HepG2 (cell line): ENCODE measurements around the gene CARMIL1. TPM values are rescaled to one million over a fixed set of nuclear protein-coding genes. Genes with fewer than 3 reads are reported as not detected.
A peak's percentile ranks its signal among the peaks of the same experiment; 100 is the strongest.

ENCODE experiments used
- ATAC-seq: fragments of 200-7000 bp; cut with Tn5 transposase; 3 replicates; pipeline ENCODE4 v1.9.1; 2020; ENCODE audit warnings: mild to moderate bottlenecking, moderate library complexity
- BruUV-seq: library from RNA; stranded (reverse); fragments of 400-500 nt; replicated peaks from 2 replicates; lab custom pipeline; 2021; lab: Mats Ljungman, UMichigan
- CTCF ChIA-PET: fragments of 300-600 bp; formaldehyde crosslinking; extraction: SDS; loops from one replicate; lab custom pipeline; 2021; ENCODE audit warnings: low total read pairs, inconsistent platforms, low intra/inter-chr PET ratio; lab: Yijun Ruan, JAX
- POLR2A ChIA-PET: fragments of 350-600 bp; sonication (Branson Sonifier 250); formaldehyde crosslinking; loops from one replicate; lab custom pipeline; 2020; ENCODE audit warnings: antibody characterized with exemption, inconsistent platforms; lab: Yijun Ruan, JAX
- DNase-seq: peaks from one replicate; pipeline ENCODE4 v3.0.0-alpha.2; 2015; ENCODE audit warnings: low spot score
- FAIRE-seq: peaks from 3 replicates; lab custom pipeline; 2011; peaks lifted over from hg19 to GRCh38; lab: Jason Lieb, UNC
- H2AFZ ChIP-seq: one replicate; pipeline ENCODE4 v1.6.1; 2011; ENCODE audit warnings: low read length, inconsistent platforms
- H3K27ac ChIP-seq: fragments of 300-600 bp; 3 replicates; pipeline ENCODE4 v1.8.0; 2011; ENCODE audit warnings: mixed run types, mild to moderate bottlenecking, mixed read lengths, low read length, inconsistent platforms; ENCODE audit not compliant: insufficient read depth; ENCODE audit errors: extremely low read length
- H3K27me3 ChIP-seq, 2 experiments: fragments of 200-600 bp in 1 of 2; 2 replicates in 1 of 2; 3 replicates in 1 of 2; pipeline versions ENCODE4 v1.6.0 to v1.8.0; 2011; ENCODE audit warnings: low read length in 2 of 2, mild to moderate bottlenecking in 2 of 2, moderate library complexity in 2 of 2, inconsistent platforms in 1 of 2; ENCODE audit not compliant: insufficient read depth in 2 of 2, control insufficient read depth in 1 of 2
- H3K36me3 ChIP-seq, 2 experiments: fragments of 200-600 bp in 1 of 2; replicated peaks in 1 of 2; 2 replicates in 1 of 2; 3 replicates in 1 of 2; pipeline versions ENCODE4 v1.5.1 to v1.8.0; 2011; ENCODE audit warnings: low read length in 2 of 2, inconsistent platforms in 1 of 2; ENCODE audit not compliant: insufficient read depth in 2 of 2, control insufficient read depth in 1 of 2
- H3K4me1 ChIP-seq: 2 replicates; pipeline ENCODE4 v1.5.1; 2012; ENCODE audit warnings: low read length, inconsistent platforms; ENCODE audit not compliant: insufficient read depth
- H3K4me2 ChIP-seq: 2 replicates; pipeline ENCODE4 v1.6.0; 2011; ENCODE audit warnings: low read depth, low read length, inconsistent platforms
- H3K4me3 ChIP-seq, 3 experiments: fragments of 200-600 bp in 1 of 3; sonication (generic), shearing (Covaris generic) in 1 of 3; replicated peaks in 1 of 3; 2 replicates each; pipeline ENCODE4 v1.5.1; 2011 to 2016; ENCODE audit warnings: low read length in 3 of 3, inconsistent platforms in 2 of 3, low read depth in 2 of 3, mild to moderate bottlenecking in 2 of 3, control low read depth in 1 of 3, mixed read lengths in 1 of 3; ENCODE audit not compliant: insufficient read depth in 1 of 3
- H3K79me2 ChIP-seq: one replicate; pipeline ENCODE4 v1.6.1; 2011; ENCODE audit warnings: low read length, inconsistent platforms; ENCODE audit not compliant: insufficient read depth
- H3K9ac ChIP-seq: 2 replicates; pipeline ENCODE4 v1.6.0; 2011; ENCODE audit warnings: mild to moderate bottlenecking, low read depth, low read length, inconsistent platforms; ENCODE audit not compliant: insufficient read depth
- H3K9me3 ChIP-seq: 2 replicates; pipeline ENCODE4 v1.5.1; 2012; ENCODE audit warnings: mild to moderate bottlenecking, low read length
- H4K20me1 ChIP-seq: 2 replicates; pipeline ENCODE4 v1.6.0; 2011; ENCODE audit warnings: inconsistent platforms, mild to moderate bottlenecking, low read length, moderate library complexity; ENCODE audit not compliant: insufficient read depth
- DMAP1 ChIP-seq: IDR thresholded peaks from 2 replicates; pipeline ENCODE4 v1.6.1; 2016
- ELF4 ChIP-seq: sonication (generic); formaldehyde crosslinking; IDR thresholded peaks from 2 replicates; pipeline ENCODE4 v1.5.0; 2020; ENCODE audit warnings: missing genetic modification reagents, mild to moderate bottlenecking, moderate library complexity, borderline replicate concordance
- FOSL2 ChIP-seq: sonication (generic); formaldehyde crosslinking; IDR thresholded peaks from 2 replicates; pipeline ENCODE4 v1.4.0; 2020; ENCODE audit warnings: missing genetic modification reagents
- GLI4 ChIP-seq: sonication (generic); formaldehyde crosslinking; IDR thresholded peaks from 2 replicates; pipeline ENCODE4 v1.5.1; 2020; ENCODE audit warnings: missing genetic modification reagents, mild to moderate bottlenecking, moderate library complexity, borderline replicate concordance
- HMG20B ChIP-seq: conservative IDR thresholded peaks from 2 replicates; pipeline ENCODE4 v1.6.1; 2016; ENCODE audit warnings: missing genetic modification reagents, missing compliant biosample characterization
- ISX ChIP-seq: sonication (generic); formaldehyde crosslinking; conservative IDR thresholded peaks from 2 replicates; pipeline ENCODE4 v1.5.0; 2020; ENCODE audit warnings: missing genetic modification reagents
- NKX3-1 ChIP-seq: sonication (generic); formaldehyde crosslinking; IDR thresholded peaks from 2 replicates; pipeline ENCODE4 v1.5.0; 2020; ENCODE audit warnings: missing genetic modification reagents
- POLR2AphosphoS5 ChIP-seq: IDR thresholded peaks from 2 replicates; pipeline ENCODE4 v1.6.1; 2012; ENCODE audit warnings: low read depth, low read length
- RBM39 ChIP-seq: fragments of 200-400 bp; formaldehyde crosslinking; IDR thresholded peaks from one replicate; pipeline ENCODE4 v1.6.1; 2018; ENCODE audit warnings: antibody characterized with exemption, mild to moderate bottlenecking, low read depth, low read length; ENCODE audit not compliant: poor library complexity, severe bottlenecking
- THAP8 ChIP-seq: sonication (generic); formaldehyde crosslinking; IDR thresholded peaks from 2 replicates; pipeline ENCODE4 v1.5.1; 2020; ENCODE audit warnings: missing genetic modification reagents, mild to moderate bottlenecking, borderline replicate concordance
- ZNF20 ChIP-seq: sonication (generic); formaldehyde crosslinking; IDR thresholded peaks from 2 replicates; pipeline ENCODE4 v1.4.0; 2020; ENCODE audit warnings: mild to moderate bottlenecking, moderate library complexity, missing genetic modification reagents
- ZNF256 ChIP-seq: sonication (generic); formaldehyde crosslinking; conservative IDR thresholded peaks from 2 replicates; pipeline ENCODE4 v1.4.0; 2020; ENCODE audit warnings: missing genetic modification reagents
- ZNF563 ChIP-seq: sonication (generic); formaldehyde crosslinking; IDR thresholded peaks from 2 replicates; pipeline ENCODE4 v1.8.0; 2022; ENCODE audit warnings: mild to moderate bottlenecking, moderate library complexity, missing genetic modification reagents
- ZNF737 ChIP-seq: sonication (generic); formaldehyde crosslinking; IDR thresholded peaks from 2 replicates; pipeline ENCODE4 v1.5.0; 2020; ENCODE audit warnings: missing genetic modification reagents, mild to moderate bottlenecking, borderline replicate concordance
- ZNF747 ChIP-seq: sonication (generic); formaldehyde crosslinking; IDR thresholded peaks from 2 replicates; pipeline ENCODE4 v1.8.1; 2023; ENCODE audit warnings: missing genetic modification reagents, mild to moderate bottlenecking, borderline replicate concordance
- ZNF816 ChIP-seq: sonication (generic); formaldehyde crosslinking; IDR thresholded peaks from 2 replicates; pipeline ENCODE4 v1.8.0; 2022; ENCODE audit warnings: missing genetic modification reagents, mild to moderate bottlenecking, borderline replicate concordance
- WGBS: methylation state at CpG from one replicate; pipeline ENCODE4 v1.1.6; 2017; ENCODE audit warnings: low lambda C conversion rate; 5-methylcytosine and 5-hydroxymethylcytosine counted together
- in situ Hi-C: cut with HindIII; loops from 2 replicates; pipeline ENCODE4 v1.10.0; 2017; ENCODE audit warnings: low pct_unique_long_range_greater_than_20kb; ENCODE audit not compliant: extremely low pct_ligation_motif_present
- intact Hi-C: fragments of 100-400 bp; cut with micrococcal nuclease; formaldehyde crosslinking; loops from one replicate; pipeline ENCODE4 v1.10.0; 2022; ENCODE audit not compliant: unreplicated experiment
- polyA plus RNA-seq, 8 experiments: library from polyadenylated mRNA; depleted of rRNA in 3 of 8; stranded (reverse) in 7 of 8; unstranded in 1 of 8; fragments of >200 nt; fragmentation: Illumina TruSeq in 4 of 8; extraction: Trizol in 4 of 8; gene quantifications; 2 replicates each; pipeline versions ENCODE4 v1.2.1 to v1.2.3, GENCODE V29; 2011 to 2016; ENCODE audit warnings: low read depth in 4 of 8, missing spikeins in 1 of 8, mixed read lengths in 1 of 8; ENCODE audit not compliant: insufficient read depth in 1 of 8
- total RNA-seq, 5 experiments: library from RNA; depleted of rRNA; stranded (reverse); fragments of >200 nt; fragmentation: Illumina TruSeq; extraction: Trizol; gene quantifications; 2 replicates each; pipeline ENCODE4 v1.2.3, GENCODE V29; 2016; ENCODE audit warnings: low read depth in 1 of 5

Gene CARMIL1
- total and polyA plus RNA-seq, 2 of the 13 experiments (the other 11 are each of a cell fraction or from before 2014, with no cell fraction given) = 1.8 to 2.6 TPM

GRCh38 chr6:25458485-25458884, 179.3 kb downstream of the CARMIL1 start:
- Histone ChIP-seq H3K79me2 (no peaks in the 10 kb centered on the region), H3K27me3 (no peaks in the 10 kb centered on the region), H3K4me2 (no peak overlapping the region), H3K9me3 (no peaks in the 10 kb centered on the region), H3K9ac (no peak overlapping the region), H4K20me1 (no peaks in the 10 kb centered on the region), H3K27ac (no peak overlapping the region), H2AFZ (no peak overlapping the region), H3K4me1 (no peaks in the 10 kb centered on the region), H3K4me3 (no peak overlapping the region), H3K36me3 (no peaks in the 10 kb centered on the region)
- CTCF ChIA-PET = no interaction called here
- in situ Hi-C loops = no loop called here
- 61% methylated on average over 2 of the region's 2 CpGs for WGBS
- intact Hi-C loops = no loop called here
- POLR2A ChIA-PET = no interaction called here
- no peak for TF ChIP-seq ZNF20 (CRISPR knock-in tag)
- TF ChIP-seq DMAP1 (CRISPR knock-in tag) = no peak
- no peak for TF ChIP-seq ZNF256 (CRISPR knock-in tag)
- peak; percentile 47 for TF ChIP-seq FOSL2 (CRISPR knock-in tag)
- peak; percentile 38; the same call in 1 of the 3 replicates for ATAC-seq
- DNase-seq = peak; percentile 34
- no peak for FAIRE-seq
- no TSS peak for BruUV-seq

GRCh38 chr6:25462235-25462897, 183.2 kb downstream of the CARMIL1 start:
- FAIRE-seq (no peak), ATAC-seq (no peak), DNase-seq (no peak)
- Histone ChIP-seq H3K4me3 (no peak overlapping the region), H3K36me3 (no peaks in the 10 kb centered on the region), H2AFZ (no peak overlapping the region), H3K27ac (no peak overlapping the region), H3K79me2 (no peaks in the 10 kb centered on the region), H4K20me1 (no peaks in the 10 kb centered on the region), H3K4me2 (no peak overlapping the region), H3K9ac (no peak overlapping the region), H3K4me1 (no peaks in the 10 kb centered on the region), H3K9me3 (no peaks in the 10 kb centered on the region), H3K27me3 (no peaks in the 10 kb centered on the region)
- intact Hi-C loops = no loop called here
- POLR2A ChIA-PET = no interaction called here
- no peak for TF ChIP-seq ISX (CRISPR knock-in tag)
- TF ChIP-seq THAP8 (CRISPR knock-in tag) = no peak
- TF ChIP-seq ELF4 = no peak
- no peak for TF ChIP-seq ZNF737 (CRISPR knock-in tag)
- no peak for TF ChIP-seq GLI4 (CRISPR knock-in tag)
- no peak for TF ChIP-seq NKX3-1 (CRISPR knock-in tag)
- TF ChIP-seq HMG20B = no peak
- TF ChIP-seq ZNF816 (CRISPR knock-in tag) = no peak
- no peak for TF ChIP-seq ZNF563 (CRISPR knock-in tag)
- TF ChIP-seq POLR2AphosphoS5 = no peak
- no peak for TF ChIP-seq ZNF747
- no peak for TF ChIP-seq RBM39
- in situ Hi-C loops = no loop called here
- WGBS = 74% methylated on average over 7 of the region's 7 CpGs
- CTCF ChIA-PET = no interaction called here
- no TSS peak for BruUV-seq
